Progenitor cell of endocrine pancreas (in vitro differentiated cells): Measurements from ENCODE around the gene LGI2. TPM values are rescaled to one million over a fixed set of nuclear protein-coding genes. Genes with fewer than 3 reads are reported as not detected.

ENCODE experiments used
- DNase-seq: peaks from one replicate; pipeline ENCODE4 v3.0.0; 2021; ENCODE audit warnings: low spot score; ENCODE audit not compliant: unreplicated experiment
- H3K27ac Mint-ChIP-seq: 2 replicates; pipeline ENCODE4 v1.8.0; 2021; ENCODE audit warnings: mild to moderate bottlenecking, moderate library complexity, mixed read lengths
- H3K27me3 Mint-ChIP-seq: 2 replicates; pipeline ENCODE4 v1.8.0; 2021; ENCODE audit warnings: mixed read lengths
- H3K36me3 Mint-ChIP-seq: 2 replicates; pipeline ENCODE4 v1.8.0; 2022; ENCODE audit warnings: mixed read lengths; ENCODE audit not compliant: insufficient read depth
- H3K4me1 Mint-ChIP-seq: 2 replicates; pipeline ENCODE4 v1.8.0; 2021; ENCODE audit warnings: low read depth, mixed read lengths
- H3K4me3 Mint-ChIP-seq: 2 replicates; pipeline ENCODE4 v1.8.0; 2021; ENCODE audit warnings: low read depth, mild to moderate bottlenecking, moderate library complexity, mixed read lengths
- H3K9me3 Mint-ChIP-seq: 2 replicates; pipeline ENCODE4 v1.8.0; 2021; ENCODE audit warnings: low read depth, mixed read lengths
- total RNA-seq: library from RNA; stranded (reverse); gene quantifications from 2 replicates; pipeline ENCODE4 v1.2.1, GENCODE V29; 2021
- TF ChIP-seq, protein P1 (sequence below): fragments of 200-600 bp; sonication (generic); IDR thresholded peaks from one replicate; pipeline ENCODE4 v1.5.0; 2021; ENCODE audit warnings: antibody characterized with exemption, mild to moderate bottlenecking; ENCODE audit not compliant: unreplicated experiment

LGI2 gene
- total RNA-seq, 1 donor from 2014 or later = 17.4 TPM

DNA sequence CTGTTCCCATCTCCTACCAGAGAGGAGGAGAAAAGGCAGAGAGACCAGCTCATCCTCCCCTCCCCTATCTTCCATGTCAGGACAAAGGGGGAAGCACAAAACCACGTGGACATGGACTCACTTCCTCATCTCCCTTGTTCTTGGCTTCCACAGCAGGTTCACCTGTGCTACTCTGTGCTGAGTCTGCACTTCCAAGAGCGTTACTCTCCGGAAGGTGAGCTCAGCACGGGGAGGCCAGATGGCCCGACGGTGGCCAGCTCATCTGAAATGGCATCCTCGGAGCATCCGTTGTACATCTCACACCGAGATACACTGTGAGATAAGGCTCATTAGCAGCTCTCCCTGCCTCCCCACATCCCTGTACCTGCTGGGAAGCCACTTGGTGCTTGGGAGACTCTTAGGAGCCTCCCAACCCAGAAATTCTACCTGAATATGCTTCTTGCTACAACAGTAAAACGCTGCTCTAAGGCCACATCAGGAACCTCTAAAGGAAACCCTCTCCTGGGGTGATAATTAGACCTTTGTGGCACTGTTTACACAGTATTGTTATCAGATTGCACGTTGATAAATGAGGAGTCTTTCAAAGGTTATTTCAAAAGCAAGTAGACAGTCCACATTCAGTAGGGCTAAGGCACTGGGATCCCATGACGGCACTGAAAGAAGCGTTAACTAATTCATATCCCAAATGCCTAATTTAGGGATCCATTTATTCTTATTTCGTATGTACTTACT lies 19.4 kb downstream of the LGI2 start:
- Mint-ChIP-seq H3K27me3 (no peaks in the 10 kb centered on the region), H3K4me3 (no peak overlapping the region), H3K27ac (no peak overlapping the region), H3K9me3 (no peaks in the 10 kb centered on the region), H3K36me3 (peaks cover 3% of the 10 kb centered on the region), H3K4me1 (peaks cover 8% of the 10 kb centered on the region)
- TF ChIP-seq, protein P1, sequence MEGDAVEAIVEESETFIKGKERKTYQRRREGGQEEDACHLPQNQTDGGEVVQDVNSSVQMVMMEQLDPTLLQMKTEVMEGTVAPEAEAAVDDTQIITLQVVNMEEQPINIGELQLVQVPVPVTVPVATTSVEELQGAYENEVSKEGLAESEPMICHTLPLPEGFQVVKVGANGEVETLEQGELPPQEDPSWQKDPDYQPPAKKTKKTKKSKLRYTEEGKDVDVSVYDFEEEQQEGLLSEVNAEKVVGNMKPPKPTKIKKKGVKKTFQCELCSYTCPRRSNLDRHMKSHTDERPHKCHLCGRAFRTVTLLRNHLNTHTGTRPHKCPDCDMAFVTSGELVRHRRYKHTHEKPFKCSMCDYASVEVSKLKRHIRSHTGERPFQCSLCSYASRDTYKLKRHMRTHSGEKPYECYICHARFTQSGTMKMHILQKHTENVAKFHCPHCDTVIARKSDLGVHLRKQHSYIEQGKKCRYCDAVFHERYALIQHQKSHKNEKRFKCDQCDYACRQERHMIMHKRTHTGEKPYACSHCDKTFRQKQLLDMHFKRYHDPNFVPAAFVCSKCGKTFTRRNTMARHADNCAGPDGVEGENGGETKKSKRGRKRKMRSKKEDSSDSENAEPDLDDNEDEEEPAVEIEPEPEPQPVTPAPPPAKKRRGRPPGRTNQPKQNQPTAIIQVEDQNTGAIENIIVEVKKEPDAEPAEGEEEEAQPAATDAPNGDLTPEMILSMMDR = no peak
- no peak for DNase-seq

DNA sequence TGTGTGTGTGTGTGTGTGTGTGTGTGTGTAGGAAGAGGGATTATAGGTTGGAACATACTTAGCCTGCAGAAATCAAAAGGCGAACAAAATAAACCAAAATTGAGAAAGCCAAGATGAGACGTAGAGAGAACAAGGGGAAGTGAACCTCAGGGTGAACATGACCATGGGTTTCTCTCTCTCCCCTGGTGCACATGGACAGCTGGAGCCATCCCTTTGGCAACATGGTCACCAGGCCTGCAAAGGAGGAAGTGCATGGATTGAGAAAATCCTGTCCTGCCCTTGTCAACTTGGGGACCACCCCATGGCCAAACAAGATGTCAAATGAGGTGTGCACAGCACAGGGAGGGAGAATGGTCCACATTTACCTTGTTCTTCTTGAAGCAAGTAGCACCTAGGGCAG lies 23.1 kb downstream of the LGI2 start:
- no peak overlapping the region for H3K27ac Mint-ChIP-seq
- DNase-seq = no peak
- peaks cover 4% of the 10 kb centered on the region for H3K36me3 Mint-ChIP-seq
- TF ChIP-seq, protein P1 = no peak
- no peaks in the 10 kb centered on the region for H3K27me3 Mint-ChIP-seq
- no peaks in the 10 kb centered on the region for H3K9me3 Mint-ChIP-seq
- peaks cover 8% of the 10 kb centered on the region for H3K4me1 Mint-ChIP-seq
- no peak overlapping the region for H3K4me3 Mint-ChIP-seq

DNA sequence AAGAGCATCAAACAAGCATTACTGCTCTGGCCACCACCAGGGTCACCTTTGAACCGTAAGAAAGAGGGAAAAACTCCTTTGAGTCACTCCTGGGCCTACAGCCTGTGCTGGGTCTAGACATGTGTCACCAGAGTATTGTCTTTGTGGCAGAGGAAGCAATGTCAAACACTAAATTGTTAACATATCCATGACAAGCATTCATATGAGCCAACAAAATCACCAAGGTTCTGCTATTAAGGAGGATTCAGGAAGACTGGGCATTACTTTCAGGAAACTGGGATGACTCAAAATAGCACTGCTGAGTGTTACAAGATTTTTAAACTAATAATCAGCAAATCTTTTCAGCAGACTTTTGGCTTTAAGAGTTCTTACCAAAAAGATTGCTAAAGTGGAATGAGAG lies 28.1 kb downstream of the LGI2 start:
- no peak for DNase-seq
- Mint-ChIP-seq H3K27me3 (peaks cover 7% of the 10 kb centered on the region), H3K4me3 (no peak overlapping the region), H3K4me1 (no peaks in the 10 kb centered on the region), H3K36me3 (peaks cover 1% of the 10 kb centered on the region), H3K9me3 (no peaks in the 10 kb centered on the region), H3K27ac (no peak overlapping the region)
- TF ChIP-seq, protein P1 = no peak

DNA sequence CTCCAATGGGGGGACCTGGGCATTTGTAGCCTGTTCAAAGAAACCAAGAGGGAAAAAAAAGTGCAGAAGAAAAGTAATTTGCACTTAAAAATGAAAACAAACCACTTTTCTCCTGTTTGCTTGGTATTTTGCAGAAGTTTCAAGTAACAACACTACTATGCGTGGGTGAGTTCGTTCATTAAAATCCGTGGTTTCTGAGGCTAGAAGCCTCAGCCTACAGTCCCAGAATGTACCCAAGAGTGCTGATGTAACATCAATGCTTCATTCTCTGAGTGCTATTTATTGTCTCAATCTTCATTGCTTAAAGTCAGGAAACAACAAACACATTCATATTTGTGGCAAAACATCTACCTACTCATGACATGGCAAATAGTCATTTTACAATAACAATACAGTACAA lies 29.2 kb downstream of the LGI2 start:
- H3K9me3 Mint-ChIP-seq = no peaks in the 10 kb centered on the region
- DNase-seq = no peak
- peaks cover 7% of the 10 kb centered on the region for H3K27me3 Mint-ChIP-seq
- no peak overlapping the region for H3K4me3 Mint-ChIP-seq
- no peak overlapping the region for H3K27ac Mint-ChIP-seq
- H3K36me3 Mint-ChIP-seq = peaks cover 1% of the 10 kb centered on the region
- TF ChIP-seq, protein P1 = no peak
- H3K4me1 Mint-ChIP-seq = no peaks in the 10 kb centered on the region

DNA sequence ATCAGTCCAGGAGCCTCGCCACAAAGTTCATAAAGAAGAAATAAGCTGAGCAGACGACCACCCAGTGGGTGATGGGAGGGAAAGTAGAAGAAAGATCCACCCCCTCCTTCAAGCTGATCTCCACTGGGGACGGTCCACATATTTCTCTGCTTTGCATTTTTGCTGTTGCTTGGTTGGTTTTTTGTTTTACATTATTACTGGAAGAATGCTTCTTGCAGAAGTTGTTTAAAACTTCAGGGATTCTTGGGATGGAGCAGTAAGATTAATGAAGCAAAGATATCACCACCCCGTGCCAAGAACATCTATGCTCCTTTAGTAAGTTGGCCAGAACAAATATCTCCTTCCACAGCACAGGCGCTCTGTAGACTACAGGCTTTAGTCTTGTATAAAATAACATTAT lies 30.1 kb downstream of the LGI2 start:
- Mint-ChIP-seq H3K27ac (no peak overlapping the region), H3K4me3 (no peak overlapping the region), H3K27me3 (peaks cover 7% of the 10 kb centered on the region), H3K9me3 (no peaks in the 10 kb centered on the region), H3K36me3 (peaks cover 1% of the 10 kb centered on the region), H3K4me1 (no peaks in the 10 kb centered on the region)
- TF ChIP-seq, protein P1 = no peak
- DNase-seq = no peak
